ENCODE data around the gene RNF8.

DNA sequence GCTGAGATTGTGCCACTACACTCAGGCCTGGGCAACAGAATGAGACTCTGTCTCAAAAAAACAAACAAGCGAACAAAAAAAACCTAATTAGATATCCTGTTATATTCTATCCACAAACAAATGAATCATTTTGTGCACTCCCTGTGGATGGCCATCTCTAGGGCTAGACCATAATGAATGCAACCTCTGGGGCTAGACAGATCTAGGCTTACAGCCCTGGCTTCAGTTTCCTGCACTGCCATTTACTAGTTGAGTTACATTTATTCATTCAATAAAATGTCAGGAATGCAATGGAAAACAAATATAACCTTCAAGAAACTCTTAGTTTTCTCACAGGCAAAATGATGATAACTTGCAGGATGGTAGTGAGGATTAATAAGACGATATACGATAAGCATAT lies 6.6 kb upstream of the RNF8 start:
- TF ChIP-seq CTCF (IDR thresholded peaks at IDR 0.05; ENCODE audit: poor library complexity) (no peak), EZH2 (IDR thresholded peaks at IDR 0.05; ENCODE audit: borderline replicate concordance) (no peak), EZH2phosphoT487 (IDR thresholded peaks at IDR 0.05; ENCODE audit: low read depth, severe bottlenecking, unreplicated experiment) (no peak)

All from hepatocyte (in vitro differentiated cells).